AG04450 (cell line): Measurements from ENCODE around the gene BCKDHA. TPM values are rescaled to one million over a fixed set of nuclear protein-coding genes. Genes with fewer than 3 reads are reported as not detected.

ENCODE experiments used
- CTCF ChIA-PET: fragments of 300-600, 350-600 bp; formaldehyde crosslinking; extraction: SDS; loops from one replicate; lab custom pipeline; 2022; ENCODE audit warnings: antibody characterized with exemption, inconsistent platforms; lab: Charles Lee
- POLR2A ChIA-PET: fragments of 350-600 bp; formaldehyde crosslinking; extraction: SDS; loops from one replicate; lab custom pipeline; 2021; ENCODE audit warnings: antibody characterized with exemption, inconsistent platforms; lab: Yijun Ruan, JAX
- DNase-seq: peaks from one replicate; pipeline ENCODE4 v3.0.0-alpha.2; 2011; ENCODE audit warnings: low read depth, low spot score
- H3K27ac ChIP-seq: one replicate; pipeline ENCODE4 v1.5.1; 2012; ENCODE audit warnings: low read depth, low read length, control low read depth
- H3K27me3 ChIP-seq: one replicate; pipeline ENCODE4 v1.6.0; 2012; ENCODE audit warnings: low read length; ENCODE audit not compliant: control insufficient read depth, insufficient read depth
- H3K4me3 ChIP-seq: 2 replicates; pipeline ENCODE4 v1.5.1; 2011; ENCODE audit warnings: mild to moderate bottlenecking, low read depth, low read length, control low read depth
- H3K9me3 ChIP-seq: 2 replicates; pipeline ENCODE4 v1.5.1; 2012; ENCODE audit warnings: low read length; ENCODE audit not compliant: control insufficient read depth, insufficient read depth
- polyA plus RNA-seq: library from polyadenylated mRNA; depleted of rRNA; stranded (reverse); fragments of >200 nt; gene quantifications from 2 replicates; pipeline ENCODE4 v1.2.3, GENCODE V29; 2011
- TF ChIP-seq, protein P1 (sequence below): IDR thresholded peaks from 2 replicates; pipeline ENCODE4 v1.5.1; 2011; ENCODE audit warnings: low read depth, low read length, control low read depth, inconsistent platforms

BCKDHA gene
- polyA plus RNA-seq, 1 experiment: 15.3 TPM

DNA sequence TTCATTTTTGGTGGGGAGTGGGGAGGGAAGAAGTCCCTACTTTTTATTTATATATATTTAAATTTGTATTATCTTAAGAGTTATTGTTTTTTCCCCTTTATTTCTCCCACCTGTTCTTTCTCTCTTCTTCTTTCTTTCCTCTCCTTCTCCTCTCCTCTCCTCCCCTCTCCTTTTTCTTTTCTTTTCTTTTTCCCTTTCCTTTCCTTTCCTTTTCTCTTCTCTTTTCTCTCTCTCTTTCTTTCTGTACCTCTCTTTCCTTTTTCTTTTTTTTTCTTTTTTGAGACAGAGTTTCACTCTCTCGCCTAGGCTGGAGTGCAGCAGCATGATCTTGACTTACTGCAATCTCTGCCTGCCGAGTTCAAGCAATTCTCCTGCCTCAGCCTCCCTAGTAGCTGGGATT, 1.9 kb downstream of the BCKDHA start:
- ChIA-PET POLR2A (no interaction called here), CTCF (interaction anchor here (1.1 kb wide), 1 partner anchor 45 kb away, joined by 5 read pairs; no protein-coding TSS in a partner anchor)
- Histone ChIP-seq H3K27me3 (no peaks in the 10 kb centered on the region), H3K27ac (no peak overlapping the region), H3K4me3 (no peak overlapping the region), H3K9me3 (no peaks in the 10 kb centered on the region)
- DNase-seq: no peak
- TF ChIP-seq, protein P1, sequence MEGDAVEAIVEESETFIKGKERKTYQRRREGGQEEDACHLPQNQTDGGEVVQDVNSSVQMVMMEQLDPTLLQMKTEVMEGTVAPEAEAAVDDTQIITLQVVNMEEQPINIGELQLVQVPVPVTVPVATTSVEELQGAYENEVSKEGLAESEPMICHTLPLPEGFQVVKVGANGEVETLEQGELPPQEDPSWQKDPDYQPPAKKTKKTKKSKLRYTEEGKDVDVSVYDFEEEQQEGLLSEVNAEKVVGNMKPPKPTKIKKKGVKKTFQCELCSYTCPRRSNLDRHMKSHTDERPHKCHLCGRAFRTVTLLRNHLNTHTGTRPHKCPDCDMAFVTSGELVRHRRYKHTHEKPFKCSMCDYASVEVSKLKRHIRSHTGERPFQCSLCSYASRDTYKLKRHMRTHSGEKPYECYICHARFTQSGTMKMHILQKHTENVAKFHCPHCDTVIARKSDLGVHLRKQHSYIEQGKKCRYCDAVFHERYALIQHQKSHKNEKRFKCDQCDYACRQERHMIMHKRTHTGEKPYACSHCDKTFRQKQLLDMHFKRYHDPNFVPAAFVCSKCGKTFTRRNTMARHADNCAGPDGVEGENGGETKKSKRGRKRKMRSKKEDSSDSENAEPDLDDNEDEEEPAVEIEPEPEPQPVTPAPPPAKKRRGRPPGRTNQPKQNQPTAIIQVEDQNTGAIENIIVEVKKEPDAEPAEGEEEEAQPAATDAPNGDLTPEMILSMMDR: no peak

DNA sequence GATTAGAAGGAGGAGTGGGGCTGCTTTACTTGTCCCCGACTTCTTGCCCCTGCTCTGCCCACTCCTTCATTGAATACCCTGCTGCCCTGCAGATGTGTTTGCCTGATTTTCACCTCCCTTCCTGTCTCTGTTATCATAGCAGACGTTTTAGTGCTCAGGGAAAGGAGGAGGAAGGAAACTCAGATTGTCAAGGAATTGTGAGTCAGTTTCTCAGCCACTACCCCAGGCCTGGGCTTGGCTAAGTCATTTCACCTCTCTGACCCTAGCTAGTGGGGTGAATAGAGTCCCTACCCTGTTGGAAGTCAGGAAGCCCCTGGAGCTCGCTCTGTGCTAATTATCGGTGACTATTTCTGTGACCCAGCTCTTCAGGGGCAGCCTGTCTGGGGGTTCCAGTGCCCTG, 3.9 kb downstream of the BCKDHA start:
- ChIA-PET CTCF (no interaction called here), POLR2A (no interaction called here)
- TF ChIP-seq, protein P1: no peak
- H3K4me3 ChIP-seq: no peak overlapping the region
- H3K27ac ChIP-seq: no peak overlapping the region
- H3K9me3 ChIP-seq: no peaks in the 10 kb centered on the region
- DNase-seq: no peak
- no peaks in the 10 kb centered on the region for H3K27me3 ChIP-seq

DNA sequence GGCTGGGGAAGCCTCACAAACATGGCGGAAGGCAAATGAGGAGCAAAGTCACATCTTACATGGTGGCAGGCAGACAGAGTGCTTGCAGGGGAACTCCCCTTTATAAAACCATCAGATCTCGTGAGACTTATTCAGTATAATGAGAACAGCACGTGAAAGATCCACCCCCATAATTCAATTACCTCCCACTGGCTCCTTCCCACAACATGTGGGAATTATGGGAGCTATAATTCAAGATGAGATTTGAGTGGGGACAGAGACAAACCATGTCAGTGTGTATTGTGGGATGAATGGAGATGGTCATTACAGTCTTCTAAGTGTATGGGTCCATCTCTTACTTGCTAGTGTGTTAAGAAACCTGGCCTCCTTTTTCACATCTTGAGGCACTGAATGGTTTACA, 4.4 kb downstream of the BCKDHA start:
- no peaks in the 10 kb centered on the region for H3K9me3 ChIP-seq
- TF ChIP-seq, protein P1: no peak
- no peak overlapping the region for H3K4me3 ChIP-seq
- ChIA-PET CTCF (no interaction called here), POLR2A (no interaction called here)
- no peaks in the 10 kb centered on the region for H3K27me3 ChIP-seq
- DNase-seq: no peak
- no peak overlapping the region for H3K27ac ChIP-seq

DNA sequence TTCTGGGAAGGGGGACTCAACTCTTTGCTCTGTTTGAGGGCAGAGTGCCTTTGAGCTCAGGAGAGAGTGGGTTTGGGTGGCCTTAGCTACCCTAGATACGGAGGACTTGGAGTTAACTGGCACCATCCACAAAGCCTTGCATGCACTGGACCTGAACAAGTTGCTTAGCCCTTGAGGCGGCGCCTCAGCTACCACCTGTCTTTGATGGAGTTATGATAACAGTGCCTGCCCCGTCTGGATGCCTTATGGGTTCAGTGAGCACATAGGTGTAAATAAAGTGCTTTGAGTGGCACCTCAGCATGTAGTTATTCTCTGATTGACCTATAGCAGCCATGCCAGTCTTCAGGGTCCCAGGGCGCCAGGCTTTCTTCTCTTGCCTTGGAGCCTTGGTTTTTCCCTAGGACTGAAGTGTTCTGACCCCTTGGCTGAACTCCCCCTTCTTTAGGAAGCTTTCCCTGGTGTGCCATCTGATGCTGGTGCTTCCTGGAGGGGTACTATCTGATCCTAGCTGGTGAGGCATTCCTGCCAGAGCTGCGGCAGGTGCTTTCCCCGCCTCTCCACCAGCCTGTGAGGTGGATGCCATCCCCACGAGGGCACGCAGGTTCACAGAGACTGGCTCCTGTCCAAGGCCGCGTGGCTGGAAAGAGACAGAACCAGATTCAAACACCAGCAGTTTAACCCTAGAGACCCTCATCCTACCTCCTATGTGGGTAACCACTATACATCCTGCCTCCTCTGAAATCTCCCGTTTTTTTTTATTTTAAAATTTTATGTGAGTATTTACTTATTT, 5.8 kb downstream of the BCKDHA start:
- H3K9me3 ChIP-seq: no peaks in the 10 kb centered on the region
- H3K27ac ChIP-seq: no peak overlapping the region
- TF ChIP-seq, protein P1: no peak
- no peak overlapping the region for H3K4me3 ChIP-seq
- ChIA-PET CTCF (no interaction called here), POLR2A (no interaction called here)
- DNase-seq: no peak
- no peaks in the 10 kb centered on the region for H3K27me3 ChIP-seq

- no peaks in the 10 kb centered on the region for H3K27me3 ChIP-seq
- H3K9me3 ChIP-seq: no peaks in the 10 kb centered on the region
- POLR2A ChIA-PET: interaction anchor here (0.6 kb wide), 1 partner anchor 1565 kb away, joined by 3 read pairs; no protein-coding TSS in a partner anchor
- TF ChIP-seq, protein P1: no peak
- no peak for DNase-seq
- H3K4me3 ChIP-seq: no peak overlapping the region
- no peak overlapping the region for H3K27ac ChIP-seq
- CTCF ChIA-PET: interaction anchor here (0.5 kb wide), 1 partner anchor 44 kb away, joined by 3 read pairs; no protein-coding TSS in a partner anchor
Observed at GRCh38 chr19:41405776-41406175, 8.2 kb downstream of the BCKDHA start.
